HG02763 (cell line): ENCODE data around the gene ESR1.
"Not testable (repeated sequence)": the region's sequence is repeated elsewhere in the genome, so short reads cannot be mapped to it uniquely, and the experiment has no call there.

Experiments used
- ATAC-seq: cut with Tn5 transposase; IDR thresholded peaks from one replicate; pipeline ENCODE4 v1.9.1; 2021; ENCODE audit warnings: mild to moderate bottlenecking, moderate library complexity; ENCODE audit not compliant: unreplicated experiment

Gene ESR1

GRCh38 chr6:151811081-151811480 is 3.6 kb downstream of the ESR1 start:
- ATAC-seq, result no peak

DNA sequence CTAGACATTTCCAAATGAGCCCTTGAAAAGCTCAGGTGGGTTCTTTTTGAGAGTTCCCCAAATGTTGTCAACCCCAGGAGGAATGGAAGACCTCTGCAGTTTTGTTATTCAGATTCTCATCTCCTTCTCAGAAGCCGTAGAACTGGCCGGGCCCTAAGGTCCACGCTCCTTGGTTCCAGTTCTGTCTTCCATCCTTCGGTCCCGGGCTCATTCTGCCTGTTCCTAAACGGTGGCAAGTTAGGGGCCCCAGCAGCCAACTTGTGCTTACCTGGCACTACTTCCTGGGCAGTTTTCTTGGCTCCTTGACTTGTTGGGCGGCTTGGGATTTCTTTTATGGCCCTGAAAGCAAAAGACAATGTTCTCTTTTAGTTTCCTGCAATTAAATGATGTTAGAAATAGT is 6.4 kb downstream of the ESR1 start:
- no peak for ATAC-seq

GRCh38 chr6:151814614-151815013 is 7.1 kb downstream of the ESR1 start:
- ATAC-seq, result no peak

DNA sequence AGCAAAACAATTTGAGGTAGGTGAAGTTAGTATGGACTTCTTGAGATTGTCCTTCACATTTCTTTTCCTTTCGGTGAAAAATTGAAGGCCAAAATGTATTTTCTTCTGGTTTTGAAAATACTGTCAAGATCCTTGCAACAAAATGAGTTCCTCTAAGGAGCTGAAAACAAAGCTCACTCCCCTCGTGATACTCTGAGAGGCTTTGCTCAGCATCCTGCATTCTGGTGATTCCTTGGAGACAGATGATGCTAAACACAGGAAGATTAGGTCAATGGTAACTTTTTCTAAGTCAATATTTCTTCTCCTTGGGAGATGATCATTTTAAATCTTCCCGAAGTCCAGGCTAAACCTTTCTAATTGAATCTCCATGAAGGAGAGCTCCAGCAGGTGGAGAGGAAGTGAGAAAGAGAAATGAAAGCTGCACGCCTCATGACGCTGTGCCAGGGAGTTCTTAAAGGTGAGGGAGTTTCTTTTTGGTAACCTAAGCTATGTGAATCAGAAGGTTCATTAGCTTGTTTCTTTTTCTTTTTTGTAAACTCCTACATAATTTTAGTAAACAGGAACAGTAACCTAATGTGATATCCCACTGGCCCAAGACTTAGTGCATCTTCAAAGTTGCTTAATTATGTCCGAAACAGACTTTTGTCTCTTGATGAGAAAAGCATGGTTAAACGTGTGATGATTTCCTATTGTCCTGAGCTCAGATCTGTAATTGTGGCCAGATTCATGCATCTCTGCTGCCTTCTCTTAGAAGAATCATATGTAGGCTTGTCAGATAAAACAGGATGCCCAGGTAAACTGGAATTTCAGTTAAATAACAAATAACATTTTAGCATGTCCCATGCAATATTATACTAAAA is 15.0 kb downstream of the ESR1 start:
- ATAC-seq, result peak; percentile 96

- no peak for ATAC-seq
Measured at GRCh38 chr6:151826517-151827142, 19.1 kb downstream of the ESR1 start.

DNA sequence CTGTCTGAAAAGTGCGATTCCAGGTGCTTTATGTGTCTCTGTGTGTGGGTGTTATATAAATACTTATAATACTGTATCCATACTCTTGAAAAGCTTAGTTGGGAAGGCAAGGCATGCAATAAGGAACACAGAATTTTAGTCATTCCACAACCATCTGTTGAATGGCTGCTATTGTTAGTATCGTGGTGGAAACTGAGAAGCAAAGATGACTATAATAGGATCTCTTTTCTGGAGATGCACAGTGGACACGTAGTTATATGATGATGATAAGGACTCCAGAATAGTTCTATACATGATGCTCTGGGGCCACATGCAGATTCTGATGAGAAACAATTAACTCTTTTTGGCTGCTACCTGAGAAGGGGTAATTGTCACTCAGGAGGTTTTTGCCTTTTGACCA is 25.2 kb downstream of the ESR1 start:
- no peak for ATAC-seq

GRCh38 chr6:151835396-151835795 is 27.9 kb downstream of the ESR1 start:
- no peak for ATAC-seq

GRCh38 chr6:151837223-151837622 is 29.7 kb downstream of the ESR1 start:
- no peak for ATAC-seq

- ATAC-seq, result no peak
Measured at GRCh38 chr6:151842816-151843215, 35.3 kb downstream of the ESR1 start.

DNA sequence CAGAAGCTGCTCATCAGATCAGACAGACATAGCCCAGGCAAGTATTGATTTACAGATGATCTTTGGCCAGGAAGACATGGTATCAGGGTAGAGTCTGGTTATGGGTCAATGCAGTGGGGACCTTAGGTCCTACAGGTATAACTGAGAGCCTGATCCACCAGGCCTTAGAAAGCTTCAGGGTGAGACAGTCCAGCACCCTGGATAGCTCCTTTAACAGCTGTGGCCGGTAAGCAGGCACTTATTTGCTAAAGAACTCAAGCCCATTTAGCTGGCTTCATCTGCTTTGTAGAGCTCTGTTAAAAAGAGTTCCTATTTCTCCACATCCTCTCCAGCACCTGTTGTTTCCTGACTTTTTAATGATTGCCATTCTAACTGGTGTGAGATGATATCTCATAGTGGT is 39.6 kb downstream of the ESR1 start:
- no peak for ATAC-seq

DNA sequence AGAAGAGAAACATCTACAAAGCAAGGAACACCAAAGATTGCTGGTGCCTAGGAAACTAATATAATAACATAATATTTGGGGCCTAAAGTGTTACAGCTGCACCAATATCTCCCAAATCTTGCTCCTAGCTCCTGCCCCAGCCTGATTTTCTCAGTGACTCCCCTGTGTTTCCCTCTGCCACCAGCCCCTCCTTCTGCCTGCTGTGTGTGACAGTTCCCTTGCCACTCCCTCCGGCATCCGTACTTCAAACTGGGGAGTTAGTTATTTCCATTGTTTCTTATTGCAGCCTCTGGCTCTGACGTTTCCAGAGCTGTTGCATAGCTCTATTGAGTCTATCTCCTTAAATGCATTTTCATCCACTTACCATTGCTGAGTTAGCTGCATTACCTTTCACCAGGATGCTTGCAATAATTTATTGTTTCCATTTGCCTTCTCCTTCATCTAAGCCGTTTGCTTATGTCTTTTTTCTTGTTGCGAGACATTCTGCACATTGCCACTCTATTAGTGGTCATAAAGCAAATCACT is 43.1 kb downstream of the ESR1 start:
- ATAC-seq, result no peak

DNA sequence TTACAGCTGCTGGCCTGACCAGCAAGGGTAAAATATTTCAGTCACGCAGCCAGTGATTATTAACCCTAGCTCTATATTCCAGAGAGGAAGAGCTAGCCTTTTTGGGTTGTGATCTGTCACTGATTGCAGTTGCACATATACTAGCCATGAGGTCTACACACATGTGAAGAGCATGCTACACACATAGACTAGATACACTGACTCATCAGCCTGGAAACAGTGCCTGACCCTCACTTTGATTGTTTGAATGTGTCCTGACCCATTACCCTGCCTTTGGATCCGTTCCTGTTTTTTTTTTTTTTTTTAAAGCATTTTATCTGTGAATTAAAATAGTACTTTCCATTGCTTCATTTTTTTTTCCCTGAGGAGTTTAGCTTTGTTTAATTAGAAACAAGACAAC is 50.8 kb downstream of the ESR1 start:
- ATAC-seq, result no peak

DNA sequence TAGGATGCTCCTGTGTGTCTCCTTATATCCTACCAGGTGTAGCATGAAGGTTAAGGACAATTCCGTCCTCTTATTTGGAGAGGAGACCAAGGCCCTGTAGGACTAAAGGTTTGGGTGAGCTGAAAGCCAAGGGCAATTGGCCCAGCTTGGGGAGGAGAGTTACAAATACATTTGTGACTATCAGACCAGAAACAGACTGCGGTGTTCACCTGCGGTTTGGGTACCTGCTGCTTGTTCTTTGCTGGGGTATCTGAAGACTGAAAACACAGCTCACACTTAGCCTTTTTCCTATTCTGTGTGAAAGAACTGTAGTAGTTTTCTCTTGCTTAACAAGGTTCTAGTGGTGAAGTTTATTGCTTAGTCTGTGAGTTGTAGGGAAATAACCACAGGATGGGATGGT is 55.0 kb downstream of the ESR1 start:
- ATAC-seq, result no peak

DNA sequence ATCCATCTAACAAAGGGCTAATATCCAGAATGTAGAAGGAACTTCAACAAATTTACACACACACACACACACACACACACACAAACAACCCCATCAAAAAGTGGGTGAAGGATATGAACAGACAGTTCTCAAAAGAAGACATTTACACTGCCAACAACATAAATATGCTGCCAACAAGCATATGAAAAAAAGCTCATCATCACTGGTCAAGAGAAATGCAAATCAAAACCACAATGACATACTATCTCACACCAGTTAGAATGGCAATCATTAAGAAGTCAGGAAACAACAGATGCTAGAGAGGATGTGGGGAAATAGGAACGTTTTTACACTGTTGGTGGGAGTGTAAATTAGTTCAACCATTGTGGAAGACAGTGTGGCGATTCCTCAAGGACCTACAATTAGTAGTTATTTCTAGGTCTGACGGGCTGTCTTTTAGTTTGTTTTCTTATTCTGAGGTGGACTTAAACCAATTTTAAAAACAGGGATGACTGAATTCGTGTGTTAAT is 59.9 kb downstream of the ESR1 start:
- not testable (repeated sequence) for ATAC-seq

- ATAC-seq, result no peak
Measured at GRCh38 chr6:151869345-151869744, 61.9 kb downstream of the ESR1 start.

DNA sequence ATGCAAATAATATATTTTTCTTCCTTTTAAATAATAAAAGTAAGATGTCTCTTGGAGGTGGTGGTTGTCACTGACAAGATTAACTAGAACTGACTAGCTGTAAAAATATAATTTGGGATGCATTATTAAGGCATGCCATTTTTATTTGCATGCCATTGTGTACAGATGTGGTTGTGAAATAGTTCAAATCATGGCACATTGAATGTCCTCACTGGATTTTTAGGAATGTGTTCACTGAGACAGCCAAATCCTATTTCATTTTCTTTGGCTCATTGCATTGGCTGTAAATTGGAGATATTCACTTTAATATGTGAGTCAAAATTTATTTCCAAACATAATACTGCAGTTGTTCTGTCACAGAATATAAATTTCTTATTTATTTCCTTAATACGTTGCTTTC is 62.3 kb downstream of the ESR1 start:
- no peak for ATAC-seq

DNA sequence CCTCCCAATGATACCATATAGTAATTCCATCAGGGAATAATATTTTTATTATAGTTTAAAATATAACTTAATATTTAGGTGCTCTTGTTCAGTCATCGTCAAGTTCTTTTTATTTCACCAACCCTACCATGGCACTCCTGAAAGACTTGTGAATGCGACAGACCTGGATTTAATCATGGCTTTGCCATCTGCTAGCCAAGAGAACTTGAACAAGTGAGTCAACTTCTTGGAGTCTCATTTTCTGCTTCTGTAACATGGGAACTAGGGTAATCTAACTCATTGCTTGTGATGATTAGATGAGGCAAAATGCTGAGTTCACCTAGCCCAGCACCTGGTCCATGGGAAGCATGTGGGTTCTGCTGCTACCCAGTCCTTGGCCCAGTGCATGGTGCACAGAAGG is 62.9 kb downstream of the ESR1 start:
- no peak for ATAC-seq

DNA sequence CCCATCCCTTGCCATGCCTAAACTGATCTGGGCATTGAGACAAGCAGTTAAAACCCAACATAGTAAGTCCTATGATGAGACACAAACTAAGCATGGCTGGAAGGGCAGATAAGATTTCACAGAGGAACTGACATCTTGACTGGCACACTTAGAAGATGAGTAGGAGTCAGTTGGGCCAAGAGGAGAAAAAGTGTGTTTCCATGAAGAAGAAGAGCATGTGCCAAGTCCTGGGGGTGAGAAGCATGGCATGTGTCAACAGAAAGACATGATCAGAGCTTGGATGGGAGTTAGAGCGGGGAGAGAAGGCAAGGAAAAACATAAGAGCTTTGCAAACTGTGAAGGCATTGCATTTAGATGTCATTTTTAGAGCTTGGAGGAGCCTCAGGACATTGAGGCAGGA is 68.0 kb downstream of the ESR1 start:
- no peak for ATAC-seq

DNA sequence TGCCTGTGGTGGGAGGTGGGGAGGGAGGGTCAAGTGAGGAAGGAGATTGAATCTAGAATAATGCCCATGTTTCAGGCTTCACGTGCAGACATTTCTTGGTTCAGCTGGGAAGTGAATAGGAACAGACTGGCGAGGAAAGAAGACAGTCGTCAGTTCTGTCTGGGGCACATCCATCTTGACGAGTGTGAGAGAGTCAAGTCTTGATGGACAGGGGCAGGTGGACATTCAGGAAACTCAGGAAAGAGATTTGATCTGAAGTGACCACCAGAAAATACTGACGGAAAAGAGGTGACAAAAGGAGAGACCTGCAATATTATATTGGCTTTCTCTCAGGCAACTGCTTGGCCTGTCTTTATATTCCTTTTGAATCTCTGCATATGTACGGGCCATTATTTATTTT is 68.6 kb downstream of the ESR1 start:
- ATAC-seq, result no peak

DNA sequence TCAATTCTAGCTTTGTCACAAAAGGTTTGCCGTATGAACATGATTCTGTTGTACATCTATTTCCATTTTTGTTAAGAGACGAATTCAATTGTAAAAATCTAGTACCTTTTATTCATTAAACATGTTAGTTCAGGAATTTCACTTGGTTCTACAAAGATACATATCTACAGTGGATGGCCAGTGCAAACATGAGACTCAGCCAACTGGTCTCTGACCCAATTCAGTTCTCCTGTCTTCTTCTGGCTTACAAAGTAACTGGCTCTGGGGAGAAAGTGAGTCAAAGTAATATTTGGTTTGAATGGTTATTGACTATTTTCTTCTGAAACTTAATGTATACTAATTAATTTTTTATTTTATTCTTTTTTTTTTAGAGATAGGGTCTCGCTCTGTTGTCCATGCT is 70.0 kb downstream of the ESR1 start:
- no peak for ATAC-seq

GRCh38 chr6:151881231-151881630 is 73.7 kb downstream of the ESR1 start:
- no peak for ATAC-seq

- ATAC-seq, result no peak
Measured at GRCh38 chr6:151882206-151882605, 74.7 kb downstream of the ESR1 start.
